Astrocyte (in vitro differentiated cells and primary cell): ENCODE results near the gene PLCL2. TPM values are rescaled to one million over a fixed set of nuclear protein-coding genes. Genes with fewer than 3 reads are reported as not detected.

ENCODE experiments used
- DNase-seq: peaks from one replicate; pipeline ENCODE4 v3.0.0-alpha.2; 2010; ENCODE audit warnings: low read depth
- FAIRE-seq: peaks from 2 replicates; lab custom pipeline; 2011; peaks lifted over from hg19 to GRCh38; lab: Jason Lieb, UNC
- H2AFZ ChIP-seq: 2 replicates; pipeline ENCODE4 v1.6.0; 2012; ENCODE audit warnings: low read depth, low read length, inconsistent platforms
- H3K27ac ChIP-seq: 2 replicates; pipeline ENCODE4 v1.5.1; 2011; ENCODE audit warnings: low read depth, low read length, inconsistent platforms
- H3K27me3 ChIP-seq: 2 replicates; pipeline ENCODE4 v1.6.0; 2011; ENCODE audit warnings: low read length, inconsistent platforms; ENCODE audit not compliant: insufficient read depth
- H3K36me3 ChIP-seq: 2 replicates; pipeline ENCODE4 v1.5.1; 2011; ENCODE audit warnings: low read length, inconsistent platforms; ENCODE audit not compliant: insufficient read depth
- H3K4me1 ChIP-seq: 2 replicates; pipeline ENCODE4 v1.5.1; 2011; ENCODE audit warnings: low read length, inconsistent platforms; ENCODE audit not compliant: insufficient read depth
- H3K4me2 ChIP-seq: 2 replicates; pipeline ENCODE4 v1.6.0; 2012; ENCODE audit warnings: low read length, inconsistent platforms
- H3K4me3 ChIP-seq: 2 replicates; pipeline ENCODE4 v1.5.1; 2011; ENCODE audit warnings: low read depth, mild to moderate bottlenecking, low read length, inconsistent platforms; ENCODE audit not compliant: insufficient read depth
- H3K79me2 ChIP-seq: 2 replicates; pipeline ENCODE4 v1.6.0; 2012; ENCODE audit warnings: mild to moderate bottlenecking, low read length, inconsistent platforms; ENCODE audit not compliant: insufficient read depth
- H3K9ac ChIP-seq: 2 replicates; pipeline ENCODE4 v1.6.0; 2012; ENCODE audit warnings: mild to moderate bottlenecking, low read length, inconsistent platforms
- H3K9me3 ChIP-seq: 2 replicates; pipeline ENCODE4 v1.5.1; 2012; ENCODE audit warnings: low read depth, mild to moderate bottlenecking, low read length, inconsistent platforms; ENCODE audit not compliant: insufficient read depth
- H4K20me1 ChIP-seq: 2 replicates; pipeline ENCODE4 v1.6.0; 2012; ENCODE audit warnings: low read length, inconsistent platforms; ENCODE audit not compliant: insufficient read depth
- H3K27ac Mint-ChIP-seq: one replicate; pipeline ENCODE4 v1.8.0; 2021; ENCODE audit warnings: mild to moderate bottlenecking, mixed read lengths; ENCODE audit not compliant: unreplicated experiment
- H3K27me3 Mint-ChIP-seq: one replicate; pipeline ENCODE4 v1.8.0; 2021; ENCODE audit warnings: low read depth, mixed read lengths; ENCODE audit not compliant: unreplicated experiment
- H3K36me3 Mint-ChIP-seq: one replicate; pipeline ENCODE4 v1.8.0; 2021; ENCODE audit warnings: low read depth, mixed read lengths; ENCODE audit not compliant: unreplicated experiment
- H3K4me1 Mint-ChIP-seq: one replicate; pipeline ENCODE4 v1.8.0; 2021; ENCODE audit warnings: low read depth, mixed read lengths; ENCODE audit not compliant: unreplicated experiment
- H3K4me3 Mint-ChIP-seq: one replicate; pipeline ENCODE4 v1.8.0; 2021; ENCODE audit warnings: mild to moderate bottlenecking, moderate library complexity, mixed read lengths; ENCODE audit not compliant: unreplicated experiment
- H3K9me3 Mint-ChIP-seq: one replicate; pipeline ENCODE4 v1.8.0; 2021; ENCODE audit warnings: mild to moderate bottlenecking, mixed read lengths; ENCODE audit not compliant: unreplicated experiment
- CTCF ChIP-seq: IDR thresholded peaks from 2 replicates; pipeline ENCODE4 v1.5.1; 2011; ENCODE audit warnings: low read depth, mild to moderate bottlenecking, inconsistent platforms, low read length, moderate library complexity; ENCODE audit not compliant: insufficient read depth
- EZH2 ChIP-seq: IDR thresholded peaks from 2 replicates; pipeline ENCODE4 v1.6.1; 2012; ENCODE audit warnings: mild to moderate bottlenecking, low read length, inconsistent platforms; ENCODE audit not compliant: insufficient read depth
- total RNA-seq: library from RNA; stranded (reverse); gene quantifications from 2 replicates; pipeline ENCODE4 v1.2.1, GENCODE V29; 2021

The PLCL2 gene
- total RNA-seq, 1 donor from 2014 or later: 3.9 TPM

DNA sequence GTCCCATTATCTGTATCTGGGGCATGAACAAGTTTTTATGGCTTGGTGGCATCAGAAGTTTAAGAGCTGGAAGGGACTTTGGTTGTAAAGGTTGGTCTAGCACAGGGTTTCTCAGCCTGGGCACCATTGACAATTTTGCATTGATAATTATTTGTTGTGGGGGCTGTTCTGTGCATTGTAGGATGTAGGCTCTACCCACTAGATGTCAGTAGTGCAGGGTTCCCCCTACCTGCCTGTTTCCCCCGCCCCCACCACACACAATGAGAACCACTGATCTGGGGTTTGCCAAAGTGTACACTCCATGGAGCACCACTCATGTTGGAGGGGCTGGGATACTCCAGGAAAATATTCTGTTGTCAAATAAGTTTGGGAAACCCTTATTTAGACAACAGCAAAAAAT lies 42.7 kb downstream of the PLCL2 start:
- no peaks in the 10 kb centered on the region for H3K79me2 ChIP-seq
- H3K36me3 ChIP-seq: no peaks in the 10 kb centered on the region
- Mint-ChIP-seq H3K27me3 (no peaks in the 10 kb centered on the region), H3K27ac (no peak overlapping the region), H3K4me3 (no peak overlapping the region), H3K36me3 (no peaks in the 10 kb centered on the region), H3K4me1 (peaks cover 5% of the 10 kb centered on the region), H3K9me3 (peaks cover 4% of the 10 kb centered on the region)
- no peak overlapping the region for H3K4me3 ChIP-seq
- no peak overlapping the region for H3K4me2 ChIP-seq
- H3K4me1 ChIP-seq: no peaks in the 10 kb centered on the region
- no peak overlapping the region for H3K27ac ChIP-seq
- no peak for TF ChIP-seq EZH2
- TF ChIP-seq CTCF: no peak
- H3K9ac ChIP-seq: no peak overlapping the region
- H4K20me1 ChIP-seq: peaks cover 5% of the 10 kb centered on the region
- H3K9me3 ChIP-seq: no peaks in the 10 kb centered on the region
- FAIRE-seq: no peak
- no peaks in the 10 kb centered on the region for H3K27me3 ChIP-seq
- H2AFZ ChIP-seq: no peak overlapping the region
- no peak for DNase-seq

GRCh38 chr3:16928386-16929132 lies 43.8 kb downstream of the PLCL2 start:
- no peak overlapping the region for H3K27ac Mint-ChIP-seq
- H3K36me3 Mint-ChIP-seq: no peaks in the 10 kb centered on the region
- H3K4me1 Mint-ChIP-seq: peaks cover 9% of the 10 kb centered on the region
- H3K27ac ChIP-seq: no peak overlapping the region
- TF ChIP-seq CTCF: no peak
- no peak for TF ChIP-seq EZH2
- peak; percentile 11 for DNase-seq
- no peaks in the 10 kb centered on the region for H3K79me2 ChIP-seq
- no peaks in the 10 kb centered on the region for H3K4me1 ChIP-seq
- no peaks in the 10 kb centered on the region for H3K36me3 ChIP-seq
- H3K4me2 ChIP-seq: no peak overlapping the region
- no peaks in the 10 kb centered on the region for H3K9me3 ChIP-seq
- H3K4me3 Mint-ChIP-seq: no peak overlapping the region
- no peak overlapping the region for H3K4me3 ChIP-seq
- H2AFZ ChIP-seq: no peak overlapping the region
- no peak for FAIRE-seq
- no peaks in the 10 kb centered on the region for H3K27me3 Mint-ChIP-seq
- H4K20me1 ChIP-seq: peaks cover 5% of the 10 kb centered on the region
- peaks cover 4% of the 10 kb centered on the region for H3K9me3 Mint-ChIP-seq
- no peaks in the 10 kb centered on the region for H3K27me3 ChIP-seq
- no peak overlapping the region for H3K9ac ChIP-seq

GRCh38 chr3:16929311-16929710 lies 44.6 kb downstream of the PLCL2 start:
- FAIRE-seq: no peak
- Histone ChIP-seq H3K4me3 (no peak overlapping the region), H2AFZ (no peak overlapping the region), H3K4me2 (no peak overlapping the region), H3K27ac (no peak overlapping the region), H4K20me1 (peaks cover 5% of the 10 kb centered on the region), H3K27me3 (no peaks in the 10 kb centered on the region), H3K9me3 (no peaks in the 10 kb centered on the region), H3K79me2 (no peaks in the 10 kb centered on the region), H3K4me1 (no peaks in the 10 kb centered on the region), H3K9ac (no peak overlapping the region), H3K36me3 (no peaks in the 10 kb centered on the region)
- no peak overlapping the region for H3K4me3 Mint-ChIP-seq
- no peaks in the 10 kb centered on the region for H3K36me3 Mint-ChIP-seq
- TF ChIP-seq CTCF: no peak
- TF ChIP-seq EZH2: no peak
- no peaks in the 10 kb centered on the region for H3K27me3 Mint-ChIP-seq
- H3K27ac Mint-ChIP-seq: no peak overlapping the region
- DNase-seq: no peak
- peaks cover 3% of the 10 kb centered on the region for H3K9me3 Mint-ChIP-seq
- peaks cover 10% of the 10 kb centered on the region for H3K4me1 Mint-ChIP-seq
